Activated CD4-positive, alpha-beta T cell treated with anti-CD3 and anti-CD28 coated beads, Interleukin-2, Interleukin-4, amounts not matched to agents 100 ng/mL and 50 ng/mL, durations not matched to agents 16 hours and 8 hours (primary cell): ENCODE results near the gene PCYT2.

Experiments used
- DNase-seq: peaks from one replicate; pipeline ENCODE4 v3.0.0-alpha.2; 2020; ENCODE audit warnings: low spot score

PCYT2 gene

GRCh38 chr17:81869221-81870130, 41.7 kb downstream of the PCYT2 start:
- DNase-seq, result no peak

DNA sequence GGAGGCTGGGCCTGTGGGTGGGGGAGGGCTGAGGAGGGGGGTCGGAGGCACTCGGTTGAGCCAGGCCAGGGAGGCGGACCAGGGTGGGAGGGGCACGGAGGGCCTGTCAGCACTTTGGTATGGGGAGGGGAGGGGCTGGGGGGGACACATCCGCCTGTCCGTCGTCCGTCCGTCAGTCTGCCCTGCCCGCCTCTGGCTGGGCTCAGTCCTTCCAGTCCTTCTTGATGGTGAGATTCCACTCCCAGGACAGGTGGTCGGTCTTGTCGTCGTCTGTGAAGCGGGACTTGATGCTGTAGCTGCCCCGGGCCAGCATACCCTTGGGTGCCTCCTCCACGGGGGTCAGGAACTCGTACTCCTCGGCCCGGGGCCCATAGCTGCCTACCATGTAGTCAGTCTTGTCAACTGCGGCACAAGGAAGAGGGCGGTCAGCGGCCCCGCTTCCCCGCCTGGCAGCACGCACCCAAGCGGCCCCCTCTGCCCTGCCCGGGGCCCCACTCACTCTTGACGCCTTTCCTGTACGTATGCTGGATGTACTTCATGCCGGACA, 42.5 kb downstream of the PCYT2 start:
- no peak for DNase-seq

- DNase-seq, result no peak
Measured at GRCh38 chr17:81867991-81868673, 43.1 kb downstream of the PCYT2 start.

GRCh38 chr17:81867170-81867990, 43.8 kb downstream of the PCYT2 start:
- no peak for DNase-seq

GRCh38 chr17:81866440-81867169, 44.6 kb downstream of the PCYT2 start:
- no peak for DNase-seq

DNA sequence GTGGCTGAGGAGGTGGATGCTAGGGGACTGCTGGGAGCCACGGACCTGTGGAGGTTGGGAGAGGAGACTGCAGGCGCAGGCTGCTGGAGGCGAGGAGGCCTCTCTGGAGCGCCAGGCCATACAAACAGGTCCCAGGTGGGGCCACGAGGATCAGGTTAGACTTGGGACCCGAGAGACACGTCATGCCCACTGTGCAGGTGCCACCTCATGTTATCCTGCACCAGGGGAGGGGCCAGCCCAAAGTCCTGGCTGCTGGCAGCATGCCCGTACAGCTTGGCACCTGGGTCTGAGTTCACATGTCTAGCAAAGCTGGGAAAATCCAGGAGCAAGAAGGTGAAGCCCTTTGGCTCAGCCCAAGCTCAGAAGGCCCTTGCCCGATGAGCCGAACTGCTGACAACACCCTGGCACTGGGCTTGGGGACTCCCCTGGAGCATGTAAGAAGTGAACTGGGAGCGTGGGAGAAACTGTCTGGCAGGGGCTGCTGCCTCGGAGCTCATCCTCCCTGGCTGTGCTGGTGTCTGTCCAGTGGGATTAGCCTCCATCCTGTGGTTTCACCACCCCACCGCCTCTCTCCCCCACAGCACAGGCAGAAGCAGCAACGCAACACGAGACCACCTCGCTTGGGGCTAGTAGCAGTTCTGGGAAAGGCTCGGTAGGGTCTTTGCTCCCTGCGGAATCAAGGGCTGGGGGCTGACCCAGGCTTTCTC, 45.3 kb downstream of the PCYT2 start:
- no peak for DNase-seq

DNA sequence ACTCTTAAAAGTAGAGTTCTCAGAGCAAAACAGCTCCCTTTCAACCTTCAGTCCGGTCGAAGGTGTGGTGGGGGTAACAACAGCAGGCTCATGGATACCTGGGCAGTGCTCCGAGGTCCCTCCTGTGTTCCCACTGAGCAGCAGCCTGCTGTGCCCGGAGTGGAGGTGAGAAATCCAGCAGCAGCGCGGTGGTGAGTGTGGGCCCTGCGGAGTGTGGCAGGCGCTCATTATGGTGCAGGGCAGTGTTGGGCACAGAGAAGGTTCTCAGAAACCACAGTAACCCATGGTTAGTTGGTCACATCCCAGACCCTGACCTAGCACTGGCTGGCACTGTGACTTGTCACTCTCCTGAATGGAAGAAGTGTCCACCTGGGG, 45.9 kb downstream of the PCYT2 start:
- DNase-seq, result no peak

GRCh38 chr17:81863833-81864768, 47.1 kb downstream of the PCYT2 start:
- no peak for DNase-seq

DNA sequence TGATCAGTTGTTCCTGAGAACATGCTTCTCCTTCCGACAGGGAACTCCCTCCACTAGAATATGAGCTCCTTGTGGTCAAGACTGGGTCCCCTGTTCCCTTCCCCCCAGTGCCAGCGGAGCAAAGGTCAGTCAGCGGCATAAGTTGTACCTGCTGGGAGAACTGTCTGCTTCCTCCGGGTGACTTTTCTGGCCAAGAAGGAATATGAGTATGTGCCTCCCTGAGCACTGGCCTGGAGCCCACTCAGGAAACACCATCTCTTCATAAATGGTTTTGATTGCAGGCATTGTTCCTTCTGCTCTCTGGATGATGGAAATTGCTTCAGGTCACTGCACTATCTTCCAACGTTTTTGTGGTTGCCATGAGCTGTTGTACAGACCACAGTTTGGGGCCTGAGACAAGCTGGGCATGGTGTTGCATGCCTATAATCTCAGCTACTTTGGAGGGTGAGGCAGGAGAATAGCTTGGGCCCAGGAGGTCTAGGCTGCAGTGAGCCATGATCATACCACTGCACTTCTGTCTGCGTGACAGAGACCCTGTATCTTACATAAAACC, 48.0 kb downstream of the PCYT2 start:
- DNase-seq, result no peak

DNA sequence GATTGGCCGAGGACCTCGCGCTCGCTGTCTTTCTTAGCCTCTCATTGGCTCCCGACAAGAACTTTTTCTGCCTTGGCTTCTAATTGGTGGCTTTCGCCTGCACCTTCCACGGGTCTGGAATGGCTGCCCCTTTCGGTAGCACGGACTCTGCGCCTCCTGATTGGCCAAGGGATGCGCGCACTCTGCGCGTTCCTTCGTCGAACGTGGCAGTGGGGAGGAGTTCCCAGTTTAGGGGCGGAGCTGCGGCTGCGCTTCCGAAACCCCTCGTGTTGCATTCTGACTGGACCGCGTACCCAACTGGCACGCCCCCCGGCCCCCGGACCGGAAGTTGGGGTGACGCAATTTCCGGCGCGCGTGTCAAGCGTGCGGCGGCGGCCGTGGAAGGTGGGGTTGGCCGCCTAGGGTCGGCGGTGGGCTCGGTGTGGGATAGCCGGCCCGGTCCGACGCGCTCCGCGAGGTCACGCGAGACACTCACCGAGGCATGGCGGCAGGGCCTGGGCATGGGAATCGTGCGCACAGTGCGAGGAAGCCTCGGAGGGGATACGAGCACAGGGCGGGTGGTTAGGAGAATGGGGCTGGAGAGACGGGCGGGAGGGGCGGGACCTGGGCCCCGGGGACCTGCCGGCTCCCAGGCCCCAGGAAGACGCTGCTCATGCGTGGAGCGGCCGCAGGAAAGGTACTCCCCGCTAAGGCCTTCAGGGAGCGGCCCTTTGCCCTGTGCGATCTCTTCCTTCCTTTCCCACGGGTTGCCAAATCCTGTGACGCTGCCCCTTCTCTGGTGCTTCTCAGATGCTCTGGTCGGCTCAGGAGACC, 50.2 kb downstream of the PCYT2 start:
- DNase-seq, result peak; percentile 100

- no peak for DNase-seq
Measured at GRCh38 chr17:81859906-81860755, 51.1 kb downstream of the PCYT2 start, which contains the start of gene P4HB. Gene P4HB (minus strand): TSS chr17:81860535. CDS start chr17:81860471, 64 bp downstream.

DNA sequence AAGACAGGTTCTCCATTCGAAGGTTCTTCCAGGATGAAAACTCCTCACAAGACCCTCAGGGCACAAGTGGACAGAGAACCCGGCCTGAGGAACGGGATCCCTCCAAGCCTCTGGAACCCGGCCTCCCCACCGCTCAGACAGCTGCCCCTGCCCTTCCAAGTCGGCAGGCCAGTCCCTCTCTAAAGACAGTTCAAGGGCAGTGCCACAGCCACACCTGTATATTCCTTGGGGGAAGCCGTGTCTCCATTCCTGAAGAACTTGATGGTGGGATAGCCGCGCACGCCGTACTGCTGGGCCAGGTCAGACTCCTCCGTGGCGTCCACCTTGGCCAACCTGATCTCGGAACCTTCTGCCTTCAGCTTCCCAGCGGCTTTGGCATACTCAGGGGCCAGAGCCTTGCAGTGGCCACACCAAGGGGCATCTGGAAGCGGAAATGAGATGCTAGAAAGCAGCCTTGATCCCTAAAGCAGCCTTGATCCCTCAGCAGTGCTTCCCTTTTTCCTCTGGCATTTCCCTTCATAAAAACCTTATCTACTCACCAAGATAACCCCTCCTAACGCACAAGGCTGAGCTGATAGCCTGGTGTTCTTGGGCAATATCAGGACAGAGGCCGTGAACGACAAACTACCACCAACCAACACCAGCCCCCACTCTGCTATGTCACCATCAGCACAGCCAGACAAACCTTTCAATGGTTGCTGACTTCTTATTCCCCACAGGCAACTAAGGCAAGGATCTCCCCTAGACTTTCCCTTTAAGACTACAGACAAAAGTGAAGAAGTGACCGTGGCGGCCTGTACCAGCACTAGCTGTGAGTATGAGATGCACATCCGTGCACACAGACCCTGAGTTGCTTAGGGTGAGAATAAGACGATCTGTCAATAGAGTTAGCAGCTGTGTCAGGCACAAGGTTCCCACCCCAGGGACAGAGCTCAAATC, 52.0 kb downstream of the PCYT2 start:
- no peak for DNase-seq

DNA sequence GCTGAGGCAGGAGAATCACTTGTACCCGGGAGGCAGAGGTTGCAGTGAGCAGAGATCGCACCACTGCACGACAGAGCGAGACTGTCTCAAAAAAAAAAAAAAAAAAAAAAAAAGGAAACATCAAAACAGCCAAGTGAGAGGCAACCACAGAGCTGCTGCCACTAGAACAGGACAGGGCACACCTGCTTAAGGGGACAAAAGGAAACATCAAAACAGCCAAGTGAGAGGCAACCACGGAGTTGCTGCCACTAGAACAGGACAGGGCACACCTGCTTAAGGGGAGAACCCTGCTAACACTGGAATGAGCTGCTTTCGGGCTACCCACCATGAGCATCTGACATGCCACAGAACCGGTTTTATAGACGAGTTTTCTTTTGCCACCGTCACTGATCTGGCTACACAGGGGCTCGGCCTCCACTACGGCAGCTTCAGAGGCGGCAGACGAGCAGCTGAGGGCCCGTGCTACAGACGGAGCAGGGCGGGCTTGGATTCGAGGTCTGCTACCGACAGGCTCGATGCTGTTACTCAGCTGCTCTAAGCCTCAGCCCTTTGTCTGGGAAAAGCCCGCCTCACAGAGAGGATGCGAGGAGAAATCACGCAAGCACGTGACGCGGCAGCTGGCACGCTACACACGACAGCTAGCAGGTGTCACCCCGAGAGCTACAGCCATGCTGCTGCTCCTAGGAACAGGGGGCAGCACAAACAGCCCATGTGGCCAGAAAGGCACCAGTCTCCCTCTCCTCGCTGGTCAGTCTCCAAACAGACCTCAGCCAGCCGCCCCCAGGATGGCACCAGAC, 52.8 kb downstream of the PCYT2 start:
- DNase-seq, result no peak

- no peak for DNase-seq
Measured at GRCh38 chr17:81854974-81855774, 56.0 kb downstream of the PCYT2 start.

DNA sequence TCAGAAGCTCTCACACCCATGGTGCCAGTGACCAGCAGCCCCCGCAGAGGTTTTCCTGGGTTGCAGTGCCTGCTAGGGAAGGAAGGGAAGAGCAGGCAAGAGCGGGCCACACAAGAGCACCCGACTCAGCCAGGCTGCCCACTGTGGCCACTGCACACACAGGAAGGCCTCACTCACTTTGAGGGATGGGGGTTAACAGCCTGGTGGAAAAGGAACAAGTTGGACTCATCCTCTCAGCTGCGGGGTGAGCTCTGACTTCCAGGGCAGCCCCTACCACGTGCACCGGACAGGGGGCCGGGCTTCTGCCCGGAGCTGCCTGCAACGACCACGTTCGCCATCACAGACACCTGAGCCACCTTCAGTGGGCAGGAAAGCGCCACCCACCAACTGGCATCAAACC, 59.0 kb downstream of the PCYT2 start:
- DNase-seq, result no peak
